Heart right ventricle (tissue), 16 donors: ENCODE results near the gene SCAND1. TPM values are rescaled to one million over a fixed set of nuclear protein-coding genes. Genes with fewer than 3 reads are reported as not detected.
"Not testable (repeated sequence)": the region's sequence is repeated elsewhere in the genome, so short reads cannot be mapped to it uniquely, and the experiment has no call there.

ENCODE experiments used
- ATAC-seq, 8 donors: fragments of 200-7000 bp; cut with Tn5 transposase; one replicate each; pipeline ENCODE4 v1.9.1; 2020; ENCODE audit warnings: mild to moderate bottlenecking in 8 of 8, moderate library complexity in 8 of 8, moderate number of reproducible peaks in 1 of 8
- DNase-seq, 2 donors: peaks; one replicate each; pipeline ENCODE4 v3.0.0-alpha.2; 2020
- H3K27ac ChIP-seq, 10 donors: fragments of 200-600 bp; sonication (generic) in 2 of 10; one replicate each; pipeline versions ENCODE4 v1.5.0 to v1.8.0; 2020 to 2022; ENCODE audit warnings: mild to moderate bottlenecking in 3 of 10
- H3K27me3 ChIP-seq, 7 donors: fragments of 200-600 bp; one replicate each; pipeline ENCODE4 v1.8.0; 2021 to 2022; ENCODE audit warnings: mild to moderate bottlenecking in 2 of 7
- H3K36me3 ChIP-seq, 9 donors: fragments of 200-600 bp; sonication (generic) in 1 of 9; one replicate each; pipeline versions ENCODE4 v1.5.0 to v1.8.0; 2020 to 2022; ENCODE audit warnings: mild to moderate bottlenecking in 2 of 9
- H3K4me1 ChIP-seq, 9 donors: fragments of 200-600 bp; sonication (generic) in 1 of 9; one replicate each; pipeline versions ENCODE4 v1.5.0 to v1.8.0; 2020 to 2022; ENCODE audit warnings: mild to moderate bottlenecking in 4 of 9
- H3K4me3 ChIP-seq, 10 donors: fragments of 200-600 bp; sonication (generic) in 2 of 10; one replicate each; pipeline versions ENCODE4 v1.5.0 to v1.8.0; 2020 to 2022; ENCODE audit warnings: mild to moderate bottlenecking in 7 of 10, moderate library complexity in 2 of 10
- H3K9me3 ChIP-seq, 11 donors: fragments of 200-600 bp in 10 of 11; sonication (generic) in 2 of 11; one replicate each; pipeline versions ENCODE4 v1.5.0 to v1.8.0; 2013 to 2022; ENCODE audit warnings: mild to moderate bottlenecking in 2 of 11, control low read depth in 1 of 11, moderate library complexity in 1 of 11
- CTCF ChIP-seq, 9 donors: fragments of 200-600 bp; sonication (generic) in 2 of 9; IDR thresholded peaks; one replicate each; pipeline versions ENCODE4 v1.5.0 to v1.8.0; 2021 to 2022; ENCODE audit warnings: antibody characterized with exemption in 9 of 9, mild to moderate bottlenecking in 5 of 9, moderate library complexity in 1 of 9
- WGBS, 2 donors: extraction: QIAGEN DNeasy Blood & Tissue Kit; methylation state at CpG; one replicate each; pipeline ENCODE4 v1.1.7; 2013; ENCODE audit warnings: inconsistent platforms in 1 of 2; 5-methylcytosine and 5-hydroxymethylcytosine counted together
- intact Hi-C, 10 donors: fragments of 100-400 bp; cut with DNase I; formaldehyde crosslinking; loops; one replicate each; pipeline versions ENCODE4 v1.11.1 to v1.14.2; 2022
- long read RNA-seq, 3 donors: library from polyadenylated mRNA; unstranded; transcript quantifications; one replicate each; pipeline ENCODE4 v2.0.0, GENCODE V29; 2020 to 2021
- polyA plus RNA-seq, 2 donors: library from polyadenylated mRNA; stranded (reverse); fragments of 200-250 nt; gene quantifications; one replicate each; pipeline ENCODE4 v1.2.3, GENCODE V29; 2013
- total RNA-seq, 10 donors: library from RNA; stranded (reverse); fragmentation: NEBNext Ultra II Directional in 3 of 10; extraction: Animal tissue kit (Norgen Biotek cat#: 25700) in 3 of 10; gene quantifications; one replicate each; pipeline versions ENCODE4 v1.2.1 to v1.2.4, GENCODE V29; 2021 to 2023
- donor health status: Arrhythmogenic right ventricular cardiomyopathy.
- donor health status: ischemic (EF 13 %, LVEDD 7.1; RV severe dilation, severe dysfunction).
- donor health status: healthy with polysubstance abuse.
- donor health status: DM: no; HTN: yes; CAD: no.
- donor health status: DM: no; HTN: no; CAD: no.
- donor health status: ischemic (EF 25% LVEDD 6.9; RV normal size, moderate dysfunction).
- donor health status: ischemic (EF 25% LVEDD 5.7; RV mildly dilated, moderate dysfunction).
- donor health status: healthy.
- donor health status: DM: yes; HTN: yes; CAD: no.
- donor health status: Ischemic cardiomyopathy.
- donor health status: ischemic (EF 35%, LVEDD 5.7; RV mildly dilated, moderate dysfunction).
- donor health status: nonischemic (EF 11% LVEDD 7.7; RV severe dilation, severe dysfunction).
- donor health status: DM: yes; HTN: yes; CAD: no.
- donor health status: PGD.
- donor health status: ischemic (EF 29% LVEDD 5.4; RV normal size, mild dysfunction).
- donor health status: nonischemic (EF 23%, LVEDD 6.1; RV moderate dilation, normal function).

The SCAND1 gene
- total RNA-seq (10 to 100 TPM; 29.9 to 55.8 (median 39.9) TPM), polyA plus RNA-seq (100 to 1,000 TPM; 115 to 217 TPM)
- long read RNA-seq, donor 1, transcript SCAND1-201 (2 exons, 902 nt): major isoform, 28 of 65 reads
- long read RNA-seq, donor 1, partial matches to known transcripts: 0 of 65 reads
- long read RNA-seq, donor 1, other reads (novel, unspliced or antisense): 37 of 65 reads
- long read RNA-seq, donor 2, transcript SCAND1-201 (2 exons, 902 nt): major isoform, 26 of 58 reads
- long read RNA-seq, donor 2, partial matches to known transcripts: 0 of 58 reads
- long read RNA-seq, donor 2, other reads (novel, unspliced or antisense): 32 of 58 reads
- long read RNA-seq, donor 3, partial matches to known transcripts: 0 of 8 reads
- long read RNA-seq, donor 3, other reads (novel, unspliced or antisense): 7 of 8 reads

- H3K9me3 ChIP-seq: no peaks in the 10 kb centered on the region
- H3K4me3 ChIP-seq: peak within 1 kb of the TSS; percentile 67 to 98 (median 88)
- 0% methylated on average over 74 to 76 of the region's 76 CpGs for WGBS, 2 donors
- peaks cover 0 to 7% (median 0%) of the 10 kb centered on the region in 9 donors for H3K36me3 ChIP-seq
- peak within 1 kb of the TSS; percentile 91 to 99 (median 98) for H3K27ac ChIP-seq
- peaks cover 10 to 33% (median 28%) of the 10 kb centered on the region in 9 donors for H3K4me1 ChIP-seq
- DNase-seq (peak; percentile 93 to 96), ATAC-seq (peak; percentile 92 to 97 (median 95))
- peak; percentile 95 to 100 (median 98) for TF ChIP-seq CTCF (IDR thresholded peaks at IDR 0.05)
- H3K27me3 ChIP-seq: no peaks in the 10 kb centered on the region
- intact Hi-C loops: loop anchor here in 1 of 10 donors (10.0 kb wide), 1 partner anchor 230 kb away; no protein-coding TSS in a partner anchor
Observed at GRCh38 chr20:35954200-35954906, at the start of gene SCAND1. TSS of gene SCAND1 (minus strand) at chr20:35954502. CDS start at chr20:35954284, 218 bp downstream.

GRCh38 chr20:36004045-36004444, 49.7 kb upstream of the SCAND1 start:
- TF ChIP-seq CTCF (IDR thresholded peaks at IDR 0.05): no peak

GRCh38 chr20:36002855-36003254, 48.6 kb upstream of the SCAND1 start:
- Histone ChIP-seq H3K27me3 (peaks cover 0 to 4% (median 0%) of the 10 kb centered on the region in 7 donors), H3K36me3 (no peaks in the 10 kb centered on the region), H3K27ac (no peak overlapping the region), H3K4me3 (no peak overlapping the region), H3K4me1 (no peaks in the 10 kb centered on the region), H3K9me3 (peaks cover 0 to 21% (median 0%) of the 10 kb centered on the region in 11 donors)
- intact Hi-C loops: no loop called here
- ATAC-seq: no peak
- no peak for DNase-seq
- no peak for TF ChIP-seq CTCF (IDR thresholded peaks at IDR 0.05)

More at GRCh38 chr20:36004045-36004444, 49.7 kb upstream of the SCAND1 start:
- Histone ChIP-seq H3K27me3 (peaks cover 0 to 4% (median 0%) of the 10 kb centered on the region in 7 donors), H3K4me3 (no peak overlapping the region), H3K9me3 (peaks cover 0 to 21% (median 0%) of the 10 kb centered on the region in 11 donors), H3K27ac (no peak overlapping the region), H3K4me1 (no peaks in the 10 kb centered on the region), H3K36me3 (no peaks in the 10 kb centered on the region)
- ATAC-seq: no peak
- intact Hi-C loops: no loop called here
- no peak for DNase-seq
- WGBS, 2 donors: 70 to 78% methylated on average over 1 of the region's 1 CpG

- peaks cover 0 to 21% (median 0%) of the 10 kb centered on the region in 11 donors for H3K9me3 ChIP-seq
- H3K36me3 ChIP-seq: not testable (repeated sequence)
- 96 to 97% methylated on average over 15 to 23 of the region's 34 CpGs for WGBS, 2 donors
Observed at GRCh38 chr20:36001331-36001730, 47.0 kb upstream of the SCAND1 start.

GRCh38 chr20:35996492-35996891, 42.2 kb upstream of the SCAND1 start:
- H3K36me3 ChIP-seq, H3K4me3 ChIP-seq, H3K27me3 ChIP-seq, ATAC-seq, H3K4me1 ChIP-seq, DNase-seq, H3K27ac ChIP-seq: not testable (repeated sequence)
- 94 to 99% methylated on average over 8 of the region's 8 CpGs for WGBS, 2 donors
- intact Hi-C loops: loop anchor here in 6 of 10 donors (5.0 to 10.0 kb wide), 6 partner anchors 68 to 448 kb away; no protein-coding TSS in a partner anchor
- H3K9me3 ChIP-seq: peaks cover 0 to 12% (median 0%) of the 10 kb centered on the region in 11 donors

More at GRCh38 chr20:36001331-36001730, 47.0 kb upstream of the SCAND1 start:
- intact Hi-C loops, H3K27me3 ChIP-seq, ATAC-seq, H3K4me1 ChIP-seq, H3K4me3 ChIP-seq, DNase-seq, H3K27ac ChIP-seq: not testable (repeated sequence)
